CD14-positive monocyte (primary cell): ENCODE data around the gene DACT1. TPM values are rescaled to one million over a fixed set of nuclear protein-coding genes. Genes with fewer than 3 reads are reported as not detected.

ENCODE experiments used
- DNase-seq, 3 donors: peaks; one replicate each; pipeline ENCODE4 v3.0.0-alpha.2; 2011 to 2022
- H2AFZ ChIP-seq: 2 replicates; pipeline ENCODE4 v1.6.0; 2012; ENCODE audit warnings: mild to moderate bottlenecking, low read depth, low read length, inconsistent platforms; ENCODE audit not compliant: insufficient read depth, poor library complexity, severe bottlenecking
- H3K27ac ChIP-seq, 2 donors: 1 replicate in 1 of 2; 2 replicates in 1 of 2; pipeline ENCODE4 v1.5.1; 2012 to 2013; ENCODE audit warnings: low read length in 2 of 2, control low read depth in 1 of 2, inconsistent platforms in 1 of 2, low read depth in 1 of 2, mild to moderate bottlenecking in 1 of 2
- H3K27me3 ChIP-seq, 2 donors: one replicate each; pipeline versions ENCODE4 v1.6.0 to v1.6.1; 2011 to 2013; ENCODE audit warnings: low read length in 2 of 2; ENCODE audit not compliant: control insufficient read depth in 2 of 2, insufficient read depth in 2 of 2
- H3K36me3 ChIP-seq, 2 donors: replicated peaks in 1 of 2; 1 replicate in 1 of 2; 2 replicates in 1 of 2; pipeline versions ENCODE4 v1.5.1 to v1.6.1; 2012 to 2013; ENCODE audit warnings: low read length in 2 of 2, control low read depth in 1 of 2, inconsistent platforms in 1 of 2, mild to moderate bottlenecking in 1 of 2; ENCODE audit not compliant: insufficient read depth in 2 of 2, control insufficient read depth in 1 of 2
- H3K4me1 ChIP-seq, 2 donors: 1 replicate in 1 of 2; 2 replicates in 1 of 2; pipeline versions ENCODE4 v1.5.1 to v1.6.1; 2012 to 2013; ENCODE audit warnings: low read length in 2 of 2, control low read depth in 1 of 2, inconsistent platforms in 1 of 2, mild to moderate bottlenecking in 1 of 2, moderate library complexity in 1 of 2; ENCODE audit not compliant: insufficient read depth in 2 of 2, control insufficient read depth in 1 of 2
- H3K4me2 ChIP-seq: replicated peaks from 2 replicates; pipeline ENCODE3; 2012; ENCODE audit warnings: low read length, moderate library complexity, mild to moderate bottlenecking; ENCODE audit not compliant: poor library complexity, severe bottlenecking; ENCODE audit errors: extremely low read depth
- H3K4me3 ChIP-seq, 3 experiments: fragments of 200-600 bp in 1 of 3; sonication (generic) in 1 of 3; replicated peaks in 1 of 3; 1 replicate in 2 of 3; 2 replicates in 1 of 3; pipeline ENCODE4 v1.5.1; 2011 to 2013; ENCODE audit warnings: low read length in 3 of 3, mild to moderate bottlenecking in 3 of 3, control low read depth in 2 of 3, low read depth in 2 of 3, inconsistent platforms in 1 of 3, moderate library complexity in 1 of 3
- H3K79me2 ChIP-seq: 2 replicates; pipeline ENCODE4 v1.6.0; 2012; ENCODE audit warnings: mild to moderate bottlenecking, control low read depth, inconsistent platforms, low read length, moderate library complexity; ENCODE audit not compliant: insufficient read depth
- H3K9ac ChIP-seq: 2 replicates; pipeline ENCODE4 v1.6.0; 2017; ENCODE audit warnings: low read length, mild to moderate bottlenecking; ENCODE audit not compliant: insufficient read depth, poor library complexity, severe bottlenecking
- H3K9me3 ChIP-seq, 2 donors: replicated peaks in 1 of 2; 1 replicate in 1 of 2; 2 replicates in 1 of 2; pipeline versions ENCODE4 v1.5.1 to v1.6.1; 2012 to 2013; ENCODE audit warnings: low read length in 2 of 2, control low read depth in 1 of 2; ENCODE audit not compliant: control insufficient read depth in 1 of 2, insufficient read depth in 1 of 2
- H4K20me1 ChIP-seq: 2 replicates; pipeline ENCODE4 v1.6.0; 2012; ENCODE audit warnings: mild to moderate bottlenecking, low read length, control low read depth, moderate library complexity; ENCODE audit not compliant: insufficient read depth
- H3K27ac Mint-ChIP-seq, 7 donors: one replicate each; pipeline ENCODE4 v1.8.0; 2020; ENCODE audit warnings: mild to moderate bottlenecking in 7 of 7, mixed read lengths in 7 of 7, moderate library complexity in 6 of 7, inconsistent platforms in 2 of 7
- H3K27me3 Mint-ChIP-seq, 3 donors: one replicate each; pipeline ENCODE4 v1.8.0; 2021 to 2022; ENCODE audit warnings: low read depth in 3 of 3, mild to moderate bottlenecking in 3 of 3, mixed read lengths in 3 of 3, moderate library complexity in 3 of 3, inconsistent platforms in 1 of 3
- H3K36me3 Mint-ChIP-seq, 2 donors: one replicate each; pipeline ENCODE4 v1.8.0; 2020; ENCODE audit warnings: mixed read lengths in 2 of 2, inconsistent platforms in 1 of 2, mild to moderate bottlenecking in 1 of 2
- H3K4me1 Mint-ChIP-seq: one replicate; pipeline ENCODE4 v1.8.0; 2020; ENCODE audit warnings: mild to moderate bottlenecking, mixed read lengths
- H3K4me3 Mint-ChIP-seq, 2 donors: one replicate each; pipeline ENCODE4 v1.8.0; 2020; ENCODE audit warnings: mild to moderate bottlenecking in 2 of 2, mixed read lengths in 2 of 2, moderate library complexity in 1 of 2
- H3K9me3 Mint-ChIP-seq, 7 donors: one replicate each; pipeline ENCODE4 v1.8.0; 2020 to 2022; ENCODE audit warnings: mixed read lengths in 7 of 7, mild to moderate bottlenecking in 6 of 7, moderate library complexity in 6 of 7, inconsistent platforms in 2 of 7
- WGBS: methylation state at CpG from one replicate; pipeline ENCODE4 v1.1.5; 2013; ENCODE audit warnings: missing lambda C conversion rate; ENCODE audit not compliant: insufficient coverage; 5-methylcytosine and 5-hydroxymethylcytosine counted together
- intact Hi-C, 2 donors: fragments of 100-400 bp; cut with micrococcal nuclease; formaldehyde crosslinking; loops; one replicate each; pipeline versions ENCODE4 v1.15.0 to v1.15.1; 2023
- polyA plus RNA-seq, 3 donors: library from polyadenylated mRNA; depleted of rRNA in 1 of 3; unstranded in 2 of 3; stranded (reverse) in 1 of 3; fragments of 300-500 nt in 2 of 3; fragments of >200 nt in 1 of 3; fragmentation: Illumina TruSeq in 2 of 3; gene quantifications; 1 replicate in 2 of 3; 2 replicates in 1 of 3; pipeline ENCODE4 v1.2.3, GENCODE V29; 2012 to 2021
- TF ChIP-seq, protein P1 (sequence below): fragments of 200-600 bp; IDR thresholded peaks from one replicate; pipeline ENCODE4 v1.8.0; 2022; ENCODE audit warnings: antibody characterized with exemption, mild to moderate bottlenecking

The DACT1 gene
- polyA plus RNA-seq, 3 donors = 0.09 TPM; not detected in 2

DNA sequence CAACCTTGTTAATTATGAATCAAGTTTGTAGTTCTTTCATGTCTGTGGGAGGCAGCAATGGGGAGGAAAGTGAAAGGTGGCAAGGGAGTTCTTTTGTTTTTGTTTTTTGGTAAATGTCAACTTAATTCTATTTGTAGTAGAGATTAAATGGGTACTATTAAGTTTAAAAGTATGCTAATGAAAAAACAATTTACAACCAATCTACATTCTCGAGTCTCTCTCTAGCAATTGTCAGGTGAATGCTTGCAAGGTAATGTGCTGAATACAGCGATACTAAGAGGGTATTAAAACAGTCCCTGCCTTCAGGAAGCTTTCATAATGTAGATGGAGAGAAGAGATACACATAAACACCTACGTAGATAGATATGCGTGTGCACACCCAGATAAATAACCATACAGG, 1.6 kb upstream of the DACT1 start:
- no peak overlapping the region for H3K27ac Mint-ChIP-seq
- WGBS = no CpG with 5 or more reads among the region's 4 CpGs

DNA sequence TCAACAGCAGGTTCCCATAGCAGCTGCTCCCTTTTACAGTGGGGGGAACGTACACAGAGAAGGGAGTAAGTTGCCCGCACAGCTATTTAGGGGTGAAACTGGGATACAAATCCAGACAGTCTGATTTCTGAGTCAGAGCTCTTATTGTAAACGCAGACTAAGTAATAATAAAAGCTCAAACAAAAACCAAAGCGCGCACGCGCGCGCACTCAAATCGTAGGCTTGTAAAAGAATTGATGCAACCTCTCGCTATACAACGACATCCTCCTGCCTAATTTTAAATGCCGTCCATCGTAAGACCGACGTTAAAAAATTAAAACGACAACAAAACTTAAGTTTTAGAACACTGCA, 747 bp upstream of the DACT1 start:
- WGBS = 25% methylated on average over 9 of the region's 17 CpGs

More for the DNA sequence above, 1.6 kb upstream of the DACT1 start:
- Histone ChIP-seq H3K27me3 (peaks cover 29 to 31% of the 10 kb centered on the region in 2 donors), H3K4me3 (no peak overlapping the region), H2AFZ (no peak overlapping the region), H3K4me2 (no peak overlapping the region), H3K4me1 (peaks cover 11 to 16% of the 10 kb centered on the region in 2 donors), H4K20me1 (no peaks in the 10 kb centered on the region), H3K36me3 (no peaks in the 10 kb centered on the region), H3K79me2 (no peaks in the 10 kb centered on the region), H3K27ac (no peak overlapping the region), H3K9ac (no peak overlapping the region), H3K9me3 (peaks cover 0 to 6% of the 10 kb centered on the region in 2 donors)
- no peak for DNase-seq
- H3K36me3 Mint-ChIP-seq = no peaks in the 10 kb centered on the region
- intact Hi-C loops = loop anchor here in 1 of 2 donors (10.0 kb wide), 1 partner anchor 419 kb away; no protein-coding TSS in a partner anchor
- H3K4me1 Mint-ChIP-seq = peaks cover 28% of the 10 kb centered on the region
- TF ChIP-seq, protein P1, sequence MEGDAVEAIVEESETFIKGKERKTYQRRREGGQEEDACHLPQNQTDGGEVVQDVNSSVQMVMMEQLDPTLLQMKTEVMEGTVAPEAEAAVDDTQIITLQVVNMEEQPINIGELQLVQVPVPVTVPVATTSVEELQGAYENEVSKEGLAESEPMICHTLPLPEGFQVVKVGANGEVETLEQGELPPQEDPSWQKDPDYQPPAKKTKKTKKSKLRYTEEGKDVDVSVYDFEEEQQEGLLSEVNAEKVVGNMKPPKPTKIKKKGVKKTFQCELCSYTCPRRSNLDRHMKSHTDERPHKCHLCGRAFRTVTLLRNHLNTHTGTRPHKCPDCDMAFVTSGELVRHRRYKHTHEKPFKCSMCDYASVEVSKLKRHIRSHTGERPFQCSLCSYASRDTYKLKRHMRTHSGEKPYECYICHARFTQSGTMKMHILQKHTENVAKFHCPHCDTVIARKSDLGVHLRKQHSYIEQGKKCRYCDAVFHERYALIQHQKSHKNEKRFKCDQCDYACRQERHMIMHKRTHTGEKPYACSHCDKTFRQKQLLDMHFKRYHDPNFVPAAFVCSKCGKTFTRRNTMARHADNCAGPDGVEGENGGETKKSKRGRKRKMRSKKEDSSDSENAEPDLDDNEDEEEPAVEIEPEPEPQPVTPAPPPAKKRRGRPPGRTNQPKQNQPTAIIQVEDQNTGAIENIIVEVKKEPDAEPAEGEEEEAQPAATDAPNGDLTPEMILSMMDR = no peak
- H3K4me3 Mint-ChIP-seq = peak overlapping the region in 1 of 2 donors; percentile 97
- peaks cover 0 to 11% (median 3%) of the 10 kb centered on the region in 7 donors for H3K9me3 Mint-ChIP-seq
- peaks cover 30 to 42% (median 32%) of the 10 kb centered on the region in 3 donors for H3K27me3 Mint-ChIP-seq

More for the DNA sequence above, 747 bp upstream of the DACT1 start:
- H3K9me3 ChIP-seq = peaks cover 0 to 6% of the 10 kb centered on the region in 2 donors
- DNase-seq = no peak
- H2AFZ ChIP-seq = peak overlapping the region; percentile 71
- Mint-ChIP-seq H3K27ac (peak overlapping the region in 1 of 7 donors; percentile 58), H3K36me3 (no peaks in the 10 kb centered on the region), H3K27me3 (peaks cover 30 to 40% (median 32%) of the 10 kb centered on the region in 3 donors), H3K9me3 (peaks cover 0 to 11% (median 3%) of the 10 kb centered on the region in 7 donors), H3K4me1 (peaks cover 28% of the 10 kb centered on the region), H3K4me3 (peak overlapping the region; percentile 92 to 97)
- intact Hi-C loops = loop anchor here in 1 of 2 donors (10.0 kb wide), 1 partner anchor 418 kb away; no protein-coding TSS in a partner anchor
- H3K79me2 ChIP-seq = no peaks in the 10 kb centered on the region
- peak overlapping the region; percentile 92 for H3K4me2 ChIP-seq
- TF ChIP-seq, protein P1 = no peak
- H4K20me1 ChIP-seq = no peaks in the 10 kb centered on the region
- H3K9ac ChIP-seq = no peak overlapping the region
- no peaks in the 10 kb centered on the region for H3K36me3 ChIP-seq
- peak overlapping the region; percentile 45 to 76 (median 51) for H3K4me3 ChIP-seq
- H3K27me3 ChIP-seq = peaks cover 29 to 31% of the 10 kb centered on the region in 2 donors
- H3K4me1 ChIP-seq = peaks cover 11 to 16% of the 10 kb centered on the region in 2 donors
- no peak overlapping the region for H3K27ac ChIP-seq
